Osteoblast (primary cell): ENCODE data around the gene TPRG1. TPM values are rescaled to one million over a fixed set of nuclear protein-coding genes. Genes with fewer than 3 reads are reported as not detected.

Source experiments
- DNase-seq: peaks from one replicate; pipeline ENCODE4 v3.0.0; 2011; ENCODE audit warnings: low spot score, mixed read lengths; ENCODE audit not compliant: insufficient read length; ENCODE audit errors: missing footprints
- H2AFZ ChIP-seq: 2 replicates; pipeline ENCODE4 v1.6.0; 2011; ENCODE audit warnings: mild to moderate bottlenecking, low read length
- H3K27ac ChIP-seq: 2 replicates; pipeline ENCODE4 v1.5.1; 2011; ENCODE audit warnings: mild to moderate bottlenecking, low read depth, low read length, moderate library complexity
- H3K27me3 ChIP-seq: 2 replicates; pipeline ENCODE4 v1.6.0; 2012; ENCODE audit warnings: mild to moderate bottlenecking, control low read depth, inconsistent platforms, low read length, moderate library complexity; ENCODE audit not compliant: insufficient read depth
- H3K36me3 ChIP-seq: 2 replicates; pipeline ENCODE4 v1.5.1; 2011; ENCODE audit warnings: mild to moderate bottlenecking, low read length, control low read depth, moderate library complexity; ENCODE audit not compliant: insufficient read depth
- H3K4me1 ChIP-seq: 2 replicates; pipeline ENCODE4 v1.5.1; 2011; ENCODE audit warnings: mild to moderate bottlenecking, low read length, control low read depth, moderate library complexity; ENCODE audit not compliant: insufficient read depth
- H3K4me2 ChIP-seq: 2 replicates; pipeline ENCODE4 v1.6.0; 2011; ENCODE audit warnings: mild to moderate bottlenecking, low read length; ENCODE audit not compliant: insufficient read depth
- H3K4me3 ChIP-seq: fragments of 200-600 bp; sonication (generic); 3 replicates; pipeline ENCODE4 v1.5.1; 2012; ENCODE audit warnings: mild to moderate bottlenecking, low read length, inconsistent platforms; ENCODE audit not compliant: insufficient read depth
- H3K79me2 ChIP-seq: 2 replicates; pipeline ENCODE4 v1.6.0; 2012; ENCODE audit warnings: mild to moderate bottlenecking, low read length, control low read depth, inconsistent platforms; ENCODE audit not compliant: insufficient read depth
- H3K9me3 ChIP-seq: 2 replicates; pipeline ENCODE4 v1.5.1; 2011; ENCODE audit warnings: low read depth, low read length, control low read depth
- H4K20me1 ChIP-seq: 2 replicates; pipeline ENCODE4 v1.6.0; 2012; ENCODE audit warnings: mild to moderate bottlenecking, low read length, control low read depth; ENCODE audit not compliant: insufficient read depth
- total RNA-seq: library from RNA; depleted of rRNA; stranded (reverse); fragments of >200 nt; gene quantifications from 2 replicates; pipeline ENCODE4 v1.2.3, GENCODE V29; 2012
- TF ChIP-seq, protein P1 (sequence below): IDR thresholded peaks from 2 replicates; pipeline ENCODE4 v1.5.1; 2011; ENCODE audit warnings: mild to moderate bottlenecking, low read depth, low read length, moderate library complexity; ENCODE audit errors: extremely low read depth

TPRG1 gene
- total RNA-seq, 1 donor, result 6.5 TPM

GRCh38 chr3:189338366-189338765 lies 166.6 kb downstream of the TPRG1 start:
- H3K27me3 ChIP-seq, result no peaks in the 10 kb centered on the region
- no peaks in the 10 kb centered on the region for H4K20me1 ChIP-seq
- TF ChIP-seq, protein P1, sequence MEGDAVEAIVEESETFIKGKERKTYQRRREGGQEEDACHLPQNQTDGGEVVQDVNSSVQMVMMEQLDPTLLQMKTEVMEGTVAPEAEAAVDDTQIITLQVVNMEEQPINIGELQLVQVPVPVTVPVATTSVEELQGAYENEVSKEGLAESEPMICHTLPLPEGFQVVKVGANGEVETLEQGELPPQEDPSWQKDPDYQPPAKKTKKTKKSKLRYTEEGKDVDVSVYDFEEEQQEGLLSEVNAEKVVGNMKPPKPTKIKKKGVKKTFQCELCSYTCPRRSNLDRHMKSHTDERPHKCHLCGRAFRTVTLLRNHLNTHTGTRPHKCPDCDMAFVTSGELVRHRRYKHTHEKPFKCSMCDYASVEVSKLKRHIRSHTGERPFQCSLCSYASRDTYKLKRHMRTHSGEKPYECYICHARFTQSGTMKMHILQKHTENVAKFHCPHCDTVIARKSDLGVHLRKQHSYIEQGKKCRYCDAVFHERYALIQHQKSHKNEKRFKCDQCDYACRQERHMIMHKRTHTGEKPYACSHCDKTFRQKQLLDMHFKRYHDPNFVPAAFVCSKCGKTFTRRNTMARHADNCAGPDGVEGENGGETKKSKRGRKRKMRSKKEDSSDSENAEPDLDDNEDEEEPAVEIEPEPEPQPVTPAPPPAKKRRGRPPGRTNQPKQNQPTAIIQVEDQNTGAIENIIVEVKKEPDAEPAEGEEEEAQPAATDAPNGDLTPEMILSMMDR, result no peak
- H3K36me3 ChIP-seq, result no peaks in the 10 kb centered on the region
- H3K4me1 ChIP-seq, result no peaks in the 10 kb centered on the region
- no peaks in the 10 kb centered on the region for H3K9me3 ChIP-seq
- H3K4me2 ChIP-seq, result no peak overlapping the region
- H2AFZ ChIP-seq, result no peak overlapping the region
- H3K27ac ChIP-seq, result no peak overlapping the region
- DNase-seq, result no peak
- H3K4me3 ChIP-seq, result no peak overlapping the region
- no peaks in the 10 kb centered on the region for H3K79me2 ChIP-seq

DNA sequence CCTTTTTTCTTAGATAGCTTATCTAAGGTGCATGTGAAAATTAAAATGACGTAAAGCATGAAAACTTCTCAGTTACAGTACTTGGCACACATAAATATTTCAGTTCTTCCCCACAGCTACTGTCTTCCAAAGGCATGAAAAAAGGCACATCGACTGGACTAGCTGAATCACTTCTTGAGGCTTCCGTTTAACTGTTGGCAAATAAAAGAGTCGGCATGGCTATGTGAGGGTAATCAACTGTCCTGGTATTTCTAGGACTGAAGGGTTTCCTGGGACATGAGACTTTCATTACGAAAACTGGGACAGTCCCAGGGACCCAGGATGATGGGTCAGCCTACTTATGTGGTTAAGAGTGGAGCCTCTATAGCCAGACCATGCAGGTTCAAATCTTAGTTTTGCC lies 168.2 kb downstream of the TPRG1 start:
- Histone ChIP-seq H3K4me3 (no peak overlapping the region), H3K79me2 (no peaks in the 10 kb centered on the region), H3K27ac (no peak overlapping the region), H3K36me3 (no peaks in the 10 kb centered on the region), H3K4me1 (no peaks in the 10 kb centered on the region), H3K9me3 (no peaks in the 10 kb centered on the region), H2AFZ (no peak overlapping the region), H4K20me1 (no peaks in the 10 kb centered on the region), H3K4me2 (no peak overlapping the region), H3K27me3 (no peaks in the 10 kb centered on the region)
- TF ChIP-seq, protein P1, result no peak
- no peak for DNase-seq

DNA sequence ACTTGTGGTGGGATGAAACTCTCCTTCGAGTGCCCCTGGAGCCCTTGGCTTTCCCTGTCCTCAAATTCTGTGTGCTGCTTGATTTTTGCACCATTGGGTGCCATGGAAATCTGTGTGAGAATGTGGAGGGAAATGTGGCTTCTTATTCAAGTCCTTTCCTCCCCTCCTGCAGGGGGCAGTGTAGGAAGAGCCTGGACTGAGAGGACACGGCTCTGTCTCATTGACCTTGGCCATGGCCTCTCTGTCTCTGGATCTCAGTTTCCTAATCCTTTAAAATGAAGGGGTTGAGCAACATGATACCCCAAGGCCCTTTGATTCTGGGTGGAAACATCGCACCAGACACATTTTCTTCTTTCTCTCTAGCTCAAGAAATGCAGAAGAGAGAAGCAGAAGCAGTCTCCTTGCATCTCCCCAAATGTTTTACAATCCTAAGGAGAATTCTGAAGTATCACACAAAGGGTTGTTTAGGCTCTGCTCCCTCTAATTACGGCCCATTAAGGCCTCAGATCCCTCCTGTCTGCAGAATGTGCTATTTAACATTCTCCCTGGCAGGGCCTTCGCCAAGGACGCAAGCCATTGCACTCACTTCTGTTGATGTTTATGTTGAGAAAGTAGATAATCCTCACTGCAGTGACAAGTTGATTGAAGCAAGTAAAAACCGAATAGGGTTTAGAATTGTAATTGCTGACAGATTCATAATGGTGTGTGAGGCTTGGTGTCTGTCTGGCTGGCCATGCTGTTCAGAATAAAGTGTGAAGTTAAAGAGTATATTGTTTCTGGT lies 169.1 kb downstream of the TPRG1 start:
- no peaks in the 10 kb centered on the region for H3K4me1 ChIP-seq
- H3K79me2 ChIP-seq, result no peaks in the 10 kb centered on the region
- H3K36me3 ChIP-seq, result no peaks in the 10 kb centered on the region
- TF ChIP-seq, protein P1, result peak; percentile 24
- H3K4me2 ChIP-seq, result no peak overlapping the region
- no peaks in the 10 kb centered on the region for H3K9me3 ChIP-seq
- no peaks in the 10 kb centered on the region for H3K27me3 ChIP-seq
- H2AFZ ChIP-seq, result peak overlapping the region; percentile 40
- no peak overlapping the region for H3K4me3 ChIP-seq
- H4K20me1 ChIP-seq, result no peaks in the 10 kb centered on the region
- no peak for DNase-seq
- no peak overlapping the region for H3K27ac ChIP-seq

GRCh38 chr3:189342811-189343210 lies 171.0 kb downstream of the TPRG1 start:
- Histone ChIP-seq H3K27me3 (no peaks in the 10 kb centered on the region), H3K4me3 (no peak overlapping the region), H4K20me1 (no peaks in the 10 kb centered on the region), H3K9me3 (no peaks in the 10 kb centered on the region), H3K36me3 (no peaks in the 10 kb centered on the region), H3K4me2 (no peak overlapping the region), H3K4me1 (no peaks in the 10 kb centered on the region), H2AFZ (no peak overlapping the region), H3K27ac (no peak overlapping the region), H3K79me2 (no peaks in the 10 kb centered on the region)
- no peak for DNase-seq
- TF ChIP-seq, protein P1, result no peak
